PC-3 (cell line): ENCODE data around the gene ETS1.

Source experiments
- CTCF ChIP-seq: fragments of 300-600 bp; sonication (generic); conservative IDR thresholded peaks from 2 replicates; pipeline ENCODE4 v1.5.1; 2017; ENCODE audit warnings: antibody characterized with exemption, low read depth, mild to moderate bottlenecking, low read length
- EZH2 ChIP-seq: fragments of 300-600 bp; sonication (generic); IDR thresholded peaks from one replicate; pipeline ENCODE4 v1.6.1; 2017; ENCODE audit warnings: antibody characterized with exemption, mild to moderate bottlenecking, low read length; ENCODE audit not compliant: unreplicated experiment
- EZH2phosphoT487 ChIP-seq: fragments of 300-600 bp; sonication (generic); IDR thresholded peaks from 2 replicates; pipeline ENCODE4 v1.6.1; 2018; ENCODE audit warnings: mild to moderate bottlenecking, antibody characterized with exemption, low read length, borderline replicate concordance

GRCh38 chr11:128505449-128506065, 81.8 kb downstream of the ETS1 start:
- TF ChIP-seq CTCF (no peak), EZH2 (no peak), EZH2phosphoT487 (no peak)
